Stimulated activated CD8-positive, alpha-beta memory T cell treated with anti-CD3 and anti-CD28 coated beads, Interleukin-12 subunit alpha, Interleukin-12 subunit beta, amount 100 ng/mL, for 1 hour (primary cell): ENCODE measurements around the gene U2SURP.
"Not testable (repeated sequence)": the region's sequence is repeated elsewhere in the genome, so short reads cannot be mapped to it uniquely, and the experiment has no call there.

ENCODE experiments used
- DNase-seq: peaks from one replicate; pipeline ENCODE4 v3.0.0-alpha.2; 2020; ENCODE audit warnings: low read depth

The U2SURP gene

DNA sequence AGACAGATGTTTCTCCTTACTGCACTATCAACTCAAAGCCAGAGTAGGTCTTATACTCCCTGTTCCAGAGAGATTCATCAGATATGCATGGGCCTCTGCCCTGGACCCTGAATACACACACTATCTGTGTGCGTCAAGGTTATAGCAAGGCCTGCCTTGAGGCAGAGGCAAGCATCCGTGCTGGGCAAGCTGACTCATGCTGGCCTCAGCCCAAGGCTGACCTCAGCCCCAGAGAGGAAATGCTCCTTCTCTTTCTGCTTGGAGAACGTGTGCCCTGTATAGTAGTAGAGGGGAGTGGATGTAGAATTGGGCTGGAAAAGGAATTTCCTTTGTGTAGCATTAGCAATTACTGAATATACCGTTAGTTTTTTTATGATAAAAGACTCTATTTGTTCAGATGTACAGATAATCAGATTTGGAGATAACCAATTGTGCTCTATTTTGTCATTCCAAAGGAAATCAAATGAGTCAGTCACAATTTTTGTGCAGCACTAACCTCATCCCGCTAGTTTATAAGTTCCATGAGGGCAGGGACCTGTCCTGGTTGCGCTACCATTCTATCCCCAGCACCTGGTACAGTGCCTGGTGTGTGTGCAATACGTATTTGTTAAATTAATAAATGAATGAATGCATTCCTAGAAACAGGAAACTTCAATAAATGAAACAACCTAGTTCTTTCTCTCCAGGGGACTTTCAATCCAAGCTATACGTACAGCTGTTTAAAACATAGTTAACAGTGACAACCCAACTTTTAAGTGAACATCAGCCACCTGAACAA, 24.6 kb upstream of the U2SURP start:
- no peak for DNase-seq

DNA sequence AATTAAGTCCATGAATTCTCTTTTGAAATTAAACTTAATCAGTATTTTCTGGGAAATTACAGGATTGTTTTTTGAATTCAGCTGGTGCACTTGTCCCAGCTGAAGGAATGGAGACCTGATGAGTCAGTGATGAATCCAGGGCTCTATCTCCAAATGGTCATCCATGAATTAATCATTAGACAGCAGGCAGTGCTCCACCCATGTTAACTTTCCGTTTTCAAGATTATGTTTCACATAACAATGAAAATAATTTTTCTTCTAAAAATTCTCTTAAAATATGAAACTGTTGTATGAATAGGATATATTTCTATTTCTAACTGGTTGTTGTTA, 24.0 kb upstream of the U2SURP start:
- no peak for DNase-seq

GRCh38 chr3:142981108-142981507, 20.3 kb upstream of the U2SURP start:
- DNase-seq, result no peak

DNA sequence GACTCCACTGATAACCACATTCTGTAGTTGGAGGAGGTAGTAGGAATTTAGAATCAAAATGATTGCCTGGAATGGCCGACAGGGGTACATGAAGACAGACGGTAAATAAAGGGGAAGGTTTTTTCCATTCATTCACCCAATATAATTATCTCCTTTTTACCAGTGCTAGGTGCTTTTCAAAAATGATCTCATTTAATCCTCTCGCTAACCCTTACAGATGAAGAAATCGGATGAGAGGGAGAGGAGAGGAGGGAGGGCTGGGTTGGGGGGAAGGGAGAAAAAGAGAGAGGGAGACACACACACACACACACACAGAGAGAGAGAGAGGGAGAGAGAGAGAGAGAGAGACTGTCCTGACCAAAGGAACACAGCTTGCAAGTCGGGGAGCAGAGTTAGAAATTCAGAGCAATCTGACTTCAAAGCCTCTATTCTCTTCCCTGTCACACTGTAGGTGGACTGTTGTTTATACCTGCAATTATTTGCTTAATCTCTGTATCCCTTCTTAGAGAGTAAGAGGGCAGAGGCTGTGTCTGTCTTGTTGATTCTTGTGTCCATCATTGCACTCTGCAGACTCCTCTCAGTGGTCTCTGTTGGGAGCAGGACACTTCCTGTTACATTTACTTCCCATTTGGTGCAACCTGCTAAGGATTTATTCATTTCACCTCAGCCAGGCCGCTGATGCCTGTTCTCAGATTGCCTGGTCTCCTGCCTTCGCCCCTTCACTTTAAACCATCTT, 19.2 kb upstream of the U2SURP start:
- no peak for DNase-seq

DNA sequence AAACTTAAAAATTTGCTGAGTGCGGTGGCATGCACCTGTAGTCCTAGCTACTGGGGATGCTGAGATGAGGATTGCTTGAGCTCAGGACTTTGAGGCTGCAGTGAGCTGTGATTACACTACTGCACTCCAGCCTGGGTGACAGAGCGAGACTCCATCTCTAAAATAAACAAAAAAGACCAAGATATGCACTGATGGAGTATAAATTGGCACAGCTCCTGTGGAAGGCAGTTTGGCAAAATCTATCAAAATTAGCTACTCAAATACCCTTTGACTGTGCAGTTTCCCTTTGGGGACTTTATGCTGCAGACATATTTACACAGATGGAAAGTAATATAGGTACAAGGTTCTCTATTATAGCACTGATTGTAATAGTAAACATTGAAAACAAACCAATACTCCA, 18.1 kb upstream of the U2SURP start:
- DNase-seq, result no peak

GRCh38 chr3:142984255-142984654, 17.1 kb upstream of the U2SURP start:
- DNase-seq, result no peak

- DNase-seq, result no peak
Measured at GRCh38 chr3:142987080-142987700, 14.2 kb upstream of the U2SURP start.

DNA sequence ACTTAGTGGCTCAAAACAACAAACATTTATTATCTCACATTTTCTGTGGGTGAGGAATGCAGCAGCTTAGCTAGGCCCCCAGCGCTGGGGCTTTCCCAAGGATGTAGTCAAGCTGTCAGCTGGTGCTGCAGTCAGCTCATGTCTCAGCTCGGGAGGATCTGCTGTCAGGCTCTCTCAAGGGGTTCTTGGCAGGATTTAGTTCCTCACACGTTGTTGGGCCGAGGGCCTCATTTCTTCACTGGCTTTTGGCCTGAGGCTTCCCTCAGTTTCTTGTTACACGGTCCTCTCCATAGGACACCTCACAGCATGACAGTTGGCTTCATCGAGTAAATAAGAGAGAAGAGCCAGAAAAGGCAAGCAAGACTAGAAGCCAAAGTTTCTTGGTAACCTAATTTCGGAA, 13.7 kb upstream of the U2SURP start:
- DNase-seq, result no peak

DNA sequence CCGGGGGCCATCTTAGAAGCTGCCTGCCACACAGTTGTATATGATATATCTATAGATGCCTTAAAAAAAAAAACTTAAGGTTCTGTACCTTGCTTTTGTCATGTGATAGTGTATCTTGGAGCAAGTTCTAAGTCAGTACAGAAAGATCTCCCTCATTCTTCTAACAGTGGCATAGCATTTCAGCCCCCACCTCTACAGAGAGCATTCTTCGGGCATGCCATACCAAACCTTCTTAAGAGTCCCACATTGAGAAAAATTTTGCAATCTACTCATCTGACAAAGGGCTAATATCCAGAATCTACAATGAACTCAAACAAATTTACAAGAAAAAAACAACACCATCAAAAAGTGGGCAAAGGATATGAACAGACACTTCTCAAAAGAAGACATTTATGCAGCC, 13.1 kb upstream of the U2SURP start:
- DNase-seq, result not testable (repeated sequence)

DNA sequence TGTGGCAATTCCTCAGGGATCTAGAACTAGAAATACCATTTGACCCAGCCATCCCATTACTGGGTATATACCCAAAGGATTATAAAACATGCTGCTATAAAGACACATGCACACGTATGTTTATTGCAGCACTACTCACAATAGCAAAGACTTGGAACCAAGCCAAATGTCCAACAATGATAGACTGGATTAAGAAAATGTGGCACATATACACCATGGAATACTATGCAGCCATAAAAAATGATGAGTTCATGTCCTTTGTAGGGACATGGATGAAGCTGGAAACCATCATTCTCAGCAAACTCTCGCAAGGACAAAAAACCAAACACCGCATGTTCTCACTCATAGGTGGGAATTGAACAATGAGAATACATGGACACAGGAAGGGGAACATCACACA, 12.5 kb upstream of the U2SURP start:
- not testable (repeated sequence) for DNase-seq

DNA sequence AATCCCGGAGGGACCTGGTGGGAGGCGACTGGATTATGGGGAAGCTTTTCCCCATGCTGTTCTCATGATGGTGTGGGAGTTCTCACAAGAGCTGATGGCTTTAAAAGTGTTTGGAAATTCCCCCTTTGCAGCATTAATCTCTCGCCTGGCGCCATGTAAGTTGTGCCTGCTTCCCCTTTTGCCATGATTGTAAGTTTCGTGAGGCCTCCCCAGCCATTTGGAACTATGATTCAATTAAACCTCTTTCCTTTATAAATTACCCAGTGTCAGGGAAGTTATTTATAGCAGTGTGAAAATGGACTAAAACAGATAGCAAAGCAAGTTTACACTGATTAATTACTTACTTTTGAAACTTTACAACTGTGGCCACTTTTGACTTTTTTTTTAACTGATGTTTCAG, 10.6 kb upstream of the U2SURP start:
- no peak for DNase-seq

- no peak for DNase-seq
Measured at GRCh38 chr3:142992323-142992722, 9.0 kb upstream of the U2SURP start.

DNA sequence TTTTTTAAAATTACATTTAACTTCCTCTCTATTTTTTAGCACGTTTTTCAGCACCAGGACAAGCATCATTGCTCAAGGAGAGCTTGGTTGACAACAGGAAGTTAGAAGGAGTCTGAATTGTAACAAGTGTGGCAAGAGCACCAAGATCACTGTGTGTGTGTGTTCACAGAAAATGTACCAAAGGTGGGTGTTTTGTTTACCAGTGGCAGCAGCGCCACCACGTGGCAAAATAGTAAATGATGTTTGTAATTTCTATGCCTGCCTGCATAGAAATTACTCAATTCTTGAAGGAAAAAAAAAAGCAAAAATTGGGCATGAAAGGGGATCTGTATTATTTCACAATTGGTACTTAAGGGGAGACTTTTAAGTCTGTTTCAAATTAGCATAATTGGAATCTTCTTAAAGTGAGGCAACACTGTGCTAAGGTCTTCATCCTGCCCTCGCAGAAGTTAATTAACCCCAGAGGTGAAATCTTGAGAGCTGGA, 7.4 kb upstream of the U2SURP start:
- DNase-seq, result peak; percentile 32

DNA sequence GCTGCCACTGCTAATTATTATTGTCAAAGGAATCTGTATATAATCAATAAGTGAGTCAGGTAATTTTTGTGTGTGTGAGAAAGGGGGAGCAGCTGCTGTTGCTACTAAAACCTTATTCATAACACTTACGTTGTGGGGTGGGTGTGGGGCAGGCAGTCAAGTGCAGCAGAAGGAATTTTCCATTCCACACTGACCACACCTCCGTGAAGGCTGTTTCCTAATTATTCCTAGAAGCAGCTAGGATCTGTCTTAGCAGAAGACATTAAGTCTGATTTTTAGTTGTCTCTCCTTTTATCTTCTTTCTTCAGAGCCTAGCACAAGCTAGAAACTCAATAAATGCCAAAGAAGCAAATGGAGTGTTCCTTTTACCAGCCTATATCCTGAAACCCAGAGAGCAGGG, 4.0 kb upstream of the U2SURP start:
- no peak for DNase-seq

GRCh38 chr3:142998439-142998838, 2.9 kb upstream of the U2SURP start:
- no peak for DNase-seq

DNA sequence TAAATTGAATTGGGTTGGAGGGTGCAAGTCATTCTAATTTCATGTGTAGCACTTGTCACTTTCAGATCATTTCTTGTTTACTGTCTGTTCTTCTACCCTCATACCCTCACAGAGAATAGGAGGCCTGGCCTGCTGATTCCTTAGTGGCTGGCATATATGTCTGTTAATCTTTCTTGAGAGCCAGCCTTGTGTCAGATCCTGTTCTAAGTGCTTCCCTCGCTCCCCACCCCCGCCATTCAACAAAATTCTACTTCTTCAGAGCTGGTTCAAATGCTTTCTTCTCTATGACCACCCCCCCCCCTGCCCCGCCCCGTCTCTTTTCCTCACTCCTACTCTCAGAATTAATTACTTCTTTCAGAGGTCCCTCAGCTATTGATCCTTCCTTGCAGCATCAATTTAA, 1.5 kb upstream of the U2SURP start:
- no peak for DNase-seq

GRCh38 chr3:143000528-143000927, 842 bp upstream of the U2SURP start:
- DNase-seq, result no peak

DNA sequence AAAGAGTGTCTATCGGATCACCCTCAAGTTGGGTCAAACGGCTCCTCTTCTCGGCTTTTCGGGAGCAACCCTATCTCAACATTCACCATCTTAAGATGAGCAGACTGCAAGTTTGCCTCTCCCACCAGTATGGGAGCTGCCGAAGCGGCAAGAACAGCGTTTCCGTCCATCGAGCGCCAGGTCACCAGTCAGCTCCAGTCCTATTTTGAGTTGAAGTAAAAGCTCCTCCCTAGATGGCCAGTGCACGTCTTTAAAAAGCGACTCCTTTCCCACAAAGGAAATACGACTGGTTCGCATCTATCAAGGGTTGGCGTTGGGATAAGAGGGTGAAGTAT, 369 bp upstream of the U2SURP start:
- no peak for DNase-seq

GRCh38 chr3:143002083-143002712, 828 bp downstream of the U2SURP start:
- no peak for DNase-seq

GRCh38 chr3:143002727-143003126, 1.4 kb downstream of the U2SURP start:
- DNase-seq, result no peak

GRCh38 chr3:143004823-143005222, 3.5 kb downstream of the U2SURP start:
- DNase-seq, result no peak

GRCh38 chr3:143010024-143010423, 8.7 kb downstream of the U2SURP start:
- DNase-seq, result no peak

DNA sequence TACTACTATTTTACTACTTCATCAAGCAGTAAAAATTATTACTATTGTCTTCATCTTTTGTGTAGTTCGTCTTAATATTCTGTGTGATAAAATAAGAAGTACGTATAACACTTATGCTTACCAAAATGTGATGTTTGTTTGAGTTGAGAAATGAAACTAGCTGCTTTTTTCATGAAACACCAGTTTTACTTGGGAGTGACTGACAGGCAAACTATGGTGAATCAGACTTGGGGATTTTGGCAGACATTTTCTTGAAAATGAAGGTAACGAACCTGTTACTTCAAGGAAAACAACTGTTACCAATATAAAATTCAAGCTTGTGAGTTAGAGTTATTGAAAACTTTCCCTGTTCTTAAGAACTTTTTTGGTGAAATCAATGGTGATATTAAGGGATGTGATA, 10.3 kb downstream of the U2SURP start:
- DNase-seq, result no peak
